Measurements from ENCODE around the gene STX18.
"Not testable (repeated sequence)": the region's sequence is repeated elsewhere in the genome, so short reads cannot be mapped to it uniquely, and the experiment has no call there.

The STX18 gene

GRCh38 chr4:4479366-4479765 lies 62.5 kb downstream of the STX18 start:
- DNase-seq (ENCODE audit: low read depth) = no peak

- DNase-seq (ENCODE audit: low read depth) = no peak
These were observed 64.1 kb downstream of the STX18 start for GRCh38 chr4:4477796-4478195.

- no peak for DNase-seq (ENCODE audit: low read depth)
These were observed 64.5 kb downstream of the STX18 start for GRCh38 chr4:4477391-4477790.

- DNase-seq (ENCODE audit: low read depth) = no peak
These were observed 67.4 kb downstream of the STX18 start for GRCh38 chr4:4474476-4474875.

- no peak for DNase-seq (ENCODE audit: low read depth)
These were observed 69.4 kb downstream of the STX18 start for GRCh38 chr4:4472344-4472958.

- DNase-seq (ENCODE audit: low read depth) = no peak
These were observed 70.7 kb downstream of the STX18 start for GRCh38 chr4:4471195-4471594.

- DNase-seq (ENCODE audit: low read depth) = no peak
These were observed 71.6 kb downstream of the STX18 start for GRCh38 chr4:4470208-4470607.

- DNase-seq (ENCODE audit: low read depth) = not testable (repeated sequence)
These were observed 76.6 kb downstream of the STX18 start for GRCh38 chr4:4465238-4465637.

GRCh38 chr4:4462970-4463369 lies 78.9 kb downstream of the STX18 start:
- DNase-seq (ENCODE audit: low read depth) = no peak

- peak; percentile 3 for DNase-seq (ENCODE audit: low read depth)
These were observed 80.0 kb downstream of the STX18 start for GRCh38 chr4:4461850-4462249.

- no peak for DNase-seq (ENCODE audit: low read depth)
These were observed 80.7 kb downstream of the STX18 start for GRCh38 chr4:4461178-4461577.

- DNase-seq (ENCODE audit: low read depth) = peak; percentile 1
These were observed 81.1 kb downstream of the STX18 start for GRCh38 chr4:4460759-4461158.

- no peak for DNase-seq (ENCODE audit: low read depth)
These were observed 82.7 kb downstream of the STX18 start for GRCh38 chr4:4459181-4459580.

GRCh38 chr4:4457803-4458553 lies 83.9 kb downstream of the STX18 start:
- no peak for DNase-seq (ENCODE audit: low read depth)

GRCh38 chr4:4456816-4457578 lies 84.9 kb downstream of the STX18 start:
- DNase-seq (ENCODE audit: low read depth) = no peak

- DNase-seq (ENCODE audit: low read depth) = no peak
These were observed 85.5 kb downstream of the STX18 start for GRCh38 chr4:4456351-4456750.

- no peak for DNase-seq (ENCODE audit: low read depth)
These were observed 86.5 kb downstream of the STX18 start for GRCh38 chr4:4455210-4455865.

GRCh38 chr4:4446434-4446833 lies 95.4 kb downstream of the STX18 start:
- DNase-seq (ENCODE audit: low read depth) = no peak

- DNase-seq (ENCODE audit: low read depth) = no peak
These were observed 98.0 kb downstream of the STX18 start for GRCh38 chr4:4443821-4444220.

- no peak for DNase-seq (ENCODE audit: low read depth)
These were observed 101.4 kb downstream of the STX18 start for GRCh38 chr4:4440333-4441061.

GRCh38 chr4:4439782-4440181 lies 102.1 kb downstream of the STX18 start:
- no peak for DNase-seq (ENCODE audit: low read depth)

GRCh38 chr4:4438891-4439290 lies 103.0 kb downstream of the STX18 start:
- no peak for DNase-seq (ENCODE audit: low read depth)
